ENCODE measurements around the gene GOT2.

DNA sequence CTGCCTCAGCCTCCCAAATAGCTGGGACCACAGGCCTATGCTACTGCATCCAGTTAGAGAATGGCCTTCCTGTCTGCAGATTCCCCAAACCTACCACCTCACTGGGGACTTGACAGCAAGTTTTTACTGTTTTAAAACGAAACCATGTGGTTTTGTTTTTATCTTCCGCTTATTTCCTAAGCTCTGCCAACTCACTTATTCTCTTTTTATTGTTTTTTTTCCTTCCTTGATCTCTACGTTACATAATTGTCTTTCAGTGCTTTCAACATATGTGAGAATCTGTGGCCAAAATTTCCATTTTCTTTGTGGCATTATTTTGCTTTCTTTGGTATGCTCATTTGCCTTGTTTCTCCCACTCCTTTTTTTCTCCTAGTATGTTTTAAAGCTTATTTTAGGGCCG lies 35.0 kb downstream of the GOT2 start:
- TF ChIP-seq POLR2A (IDR thresholded peaks at IDR 0.05) (no peak), POLR2AphosphoS5 (IDR thresholded peaks at IDR 0.05) (no peak)
- TF ChIP-seq, protein P1, sequence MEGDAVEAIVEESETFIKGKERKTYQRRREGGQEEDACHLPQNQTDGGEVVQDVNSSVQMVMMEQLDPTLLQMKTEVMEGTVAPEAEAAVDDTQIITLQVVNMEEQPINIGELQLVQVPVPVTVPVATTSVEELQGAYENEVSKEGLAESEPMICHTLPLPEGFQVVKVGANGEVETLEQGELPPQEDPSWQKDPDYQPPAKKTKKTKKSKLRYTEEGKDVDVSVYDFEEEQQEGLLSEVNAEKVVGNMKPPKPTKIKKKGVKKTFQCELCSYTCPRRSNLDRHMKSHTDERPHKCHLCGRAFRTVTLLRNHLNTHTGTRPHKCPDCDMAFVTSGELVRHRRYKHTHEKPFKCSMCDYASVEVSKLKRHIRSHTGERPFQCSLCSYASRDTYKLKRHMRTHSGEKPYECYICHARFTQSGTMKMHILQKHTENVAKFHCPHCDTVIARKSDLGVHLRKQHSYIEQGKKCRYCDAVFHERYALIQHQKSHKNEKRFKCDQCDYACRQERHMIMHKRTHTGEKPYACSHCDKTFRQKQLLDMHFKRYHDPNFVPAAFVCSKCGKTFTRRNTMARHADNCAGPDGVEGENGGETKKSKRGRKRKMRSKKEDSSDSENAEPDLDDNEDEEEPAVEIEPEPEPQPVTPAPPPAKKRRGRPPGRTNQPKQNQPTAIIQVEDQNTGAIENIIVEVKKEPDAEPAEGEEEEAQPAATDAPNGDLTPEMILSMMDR (IDR thresholded peaks at IDR 0.05 in 8 of 11, conservative IDR thresholded peaks at IDR 0.05 in 3 of 11) = no peak

Data from spleen (tissue), 7 donors.